ENCODE data around the gene DOCK2.

Gene DOCK2

GRCh38 chr5:169992789-169993484, 355.9 kb downstream of the DOCK2 start:
- no peak for DNase-seq (ENCODE audit: low spot score)
- no peak for TF ChIP-seq CTCF (IDR thresholded peaks at IDR 0.05; ENCODE audit: extremely low read depth, missing control alignments)

GRCh38 chr5:169993485-169993790, 356.4 kb downstream of the DOCK2 start:
- TF ChIP-seq CTCF (IDR thresholded peaks at IDR 0.05; ENCODE audit: extremely low read depth, missing control alignments) = no peak
- DNase-seq (ENCODE audit: low spot score) = no peak

- no peak for TF ChIP-seq CTCF (IDR thresholded peaks at IDR 0.05; ENCODE audit: extremely low read depth, missing control alignments)
Measured at GRCh38 chr5:169997798-169998197, 360.7 kb downstream of the DOCK2 start.

GRCh38 chr5:169999621-170000020, 362.5 kb downstream of the DOCK2 start:
- DNase-seq (ENCODE audit: low spot score) = no peak
- TF ChIP-seq CTCF (IDR thresholded peaks at IDR 0.05; ENCODE audit: extremely low read depth, missing control alignments) = no peak

More at GRCh38 chr5:169997798-169998197, 360.7 kb downstream of the DOCK2 start:
- DNase-seq (ENCODE audit: low spot score) = no peak

GRCh38 chr5:170000155-170000554, 363.1 kb downstream of the DOCK2 start:
- no peak for TF ChIP-seq CTCF (IDR thresholded peaks at IDR 0.05; ENCODE audit: extremely low read depth, missing control alignments)
- no peak for DNase-seq (ENCODE audit: low spot score)

GRCh38 chr5:170006021-170006420, 368.9 kb downstream of the DOCK2 start:
- TF ChIP-seq CTCF (IDR thresholded peaks at IDR 0.05; ENCODE audit: extremely low read depth, missing control alignments) = no peak
- no peak for DNase-seq (ENCODE audit: low spot score)

GRCh38 chr5:170008376-170008775, 371.3 kb downstream of the DOCK2 start:
- no peak for DNase-seq (ENCODE audit: low spot score)
- no peak for TF ChIP-seq CTCF (IDR thresholded peaks at IDR 0.05; ENCODE audit: extremely low read depth, missing control alignments)
